IPS-18c (cell line): ENCODE data around the gene PEX11B.
A peak's percentile ranks its signal among the peaks of the same experiment; 100 is the strongest.
"Not testable (repeated sequence)": the region's sequence is repeated elsewhere in the genome, so short reads cannot be mapped to it uniquely, and the experiment has no call there.

Source experiments
- H3K4me3 ChIP-seq: 2 replicates; pipeline ENCODE4 v1.7.0; 2013; ENCODE audit warnings: low read depth, mild to moderate bottlenecking, low read length, moderate library complexity; ENCODE audit not compliant: insufficient read depth
- H3K9me3 ChIP-seq: one replicate; pipeline ENCODE4 v1.6.1; 2013; ENCODE audit warnings: mild to moderate bottlenecking, low read length, moderate library complexity; ENCODE audit not compliant: control insufficient read depth, insufficient read depth

The PEX11B gene

GRCh38 chr1:145927063-145927886, 8.8 kb upstream of the PEX11B start, which contains the start of gene RBM8A:
Gene RBM8A, minus strand, starts transcription at chr1:145927484. Its CDS starts 58 bp downstream, at chr1:145927426.
- Histone ChIP-seq H3K9me3 (no peaks in the 10 kb centered on the region), H3K4me3 (peak within 1 kb of the TSS; percentile 75)

DNA sequence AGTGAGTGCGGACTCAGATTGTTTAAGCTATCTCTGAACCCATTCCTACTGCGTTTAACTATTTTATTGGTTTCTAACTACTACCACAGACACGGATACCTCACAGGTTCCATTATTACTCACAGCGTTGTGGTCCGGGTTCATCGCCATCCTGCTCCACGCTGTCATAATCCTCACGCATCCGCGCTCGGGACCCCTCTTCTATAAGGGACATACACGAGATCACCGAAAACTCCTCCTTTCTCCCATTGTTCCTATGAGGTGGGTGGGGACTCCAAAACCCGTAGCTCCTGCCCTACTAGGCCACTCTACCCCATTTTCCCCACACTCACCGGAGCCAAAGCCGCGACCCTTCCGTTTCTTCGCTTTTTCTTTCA, 8.2 kb upstream of the PEX11B start:
- H3K4me3 ChIP-seq: peak overlapping the region; percentile 75
- H3K9me3 ChIP-seq: no peaks in the 10 kb centered on the region

DNA sequence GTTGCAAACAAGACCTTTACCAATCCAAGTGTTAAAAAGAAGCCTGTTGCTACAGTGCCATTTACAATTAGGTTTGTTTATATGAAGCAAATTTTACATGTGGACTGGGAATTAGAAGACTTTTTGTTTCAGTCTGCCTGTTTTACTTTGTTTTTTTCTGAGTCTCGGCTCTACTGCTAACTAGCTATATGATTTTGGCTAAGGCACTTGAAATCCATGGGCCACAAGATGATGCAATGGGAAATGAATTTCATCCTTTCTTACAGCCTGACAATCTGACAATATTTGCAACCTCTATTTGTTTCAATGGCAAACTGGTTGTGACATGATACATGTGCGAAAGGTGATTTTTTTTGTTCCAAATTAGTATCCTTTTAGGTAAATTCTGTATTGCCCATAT, 3.7 kb upstream of the PEX11B start:
- H3K4me3 ChIP-seq: no peak overlapping the region
- H3K9me3 ChIP-seq: no peaks in the 10 kb centered on the region

GRCh38 chr1:145920297-145920696, 1.8 kb upstream of the PEX11B start:
- not testable (repeated sequence) for H3K9me3 ChIP-seq, H3K4me3 ChIP-seq

DNA sequence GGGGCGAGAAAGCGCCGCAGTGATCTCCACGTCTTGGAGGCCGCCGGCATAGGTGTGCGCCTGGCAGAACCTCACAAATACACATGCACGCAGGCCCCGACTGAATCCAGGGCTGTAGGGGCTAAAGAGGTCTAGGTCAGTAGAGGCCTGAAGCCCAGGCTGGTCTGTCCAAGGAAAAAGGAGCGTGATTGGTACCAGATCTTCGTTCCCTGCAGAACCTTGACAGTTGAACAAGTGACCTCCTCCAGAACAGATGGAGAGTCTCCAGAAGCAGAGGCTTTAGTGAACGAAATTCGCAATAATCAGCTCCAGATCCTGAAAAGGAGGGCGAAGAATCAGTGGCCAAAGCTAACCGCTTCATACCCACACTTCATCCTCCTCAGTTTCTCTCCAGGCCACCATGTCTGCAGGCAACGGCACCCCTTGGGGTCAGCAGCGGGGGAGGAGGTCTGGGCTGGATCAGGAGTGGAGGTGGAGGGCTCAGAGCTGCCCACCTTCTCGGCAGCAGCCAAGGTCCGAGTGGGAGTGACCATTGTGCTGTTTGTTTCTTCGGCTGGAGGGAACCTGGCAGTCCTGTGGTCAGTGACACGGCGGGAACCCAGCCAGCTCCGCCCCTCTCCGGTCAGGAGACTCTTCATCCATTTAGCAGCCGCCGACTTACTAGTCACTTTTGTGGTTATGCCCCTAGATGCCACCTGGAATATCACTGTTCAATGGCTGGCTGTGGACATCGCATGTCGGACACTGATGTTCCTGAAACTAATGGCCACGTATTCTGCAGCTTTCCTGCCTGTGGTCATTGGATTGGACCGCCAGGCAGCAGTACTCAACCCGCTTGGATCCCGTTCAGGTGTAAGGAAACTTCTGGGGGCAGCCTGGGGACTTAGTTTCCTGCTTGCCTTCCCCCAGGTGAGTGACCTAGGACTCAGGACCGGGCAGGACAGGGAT, 749 bp upstream of the PEX11B start:
- Histone ChIP-seq H3K9me3 (no peaks in the 10 kb centered on the region), H3K4me3 (peak overlapping the region; percentile 78)

GRCh38 chr1:145917595-145917994, 922 bp downstream of the PEX11B start:
- Histone ChIP-seq H3K4me3 (peak overlapping the region; percentile 78; the same call in 1 of the 2 replicates), H3K9me3 (no peaks in the 10 kb centered on the region)

DNA sequence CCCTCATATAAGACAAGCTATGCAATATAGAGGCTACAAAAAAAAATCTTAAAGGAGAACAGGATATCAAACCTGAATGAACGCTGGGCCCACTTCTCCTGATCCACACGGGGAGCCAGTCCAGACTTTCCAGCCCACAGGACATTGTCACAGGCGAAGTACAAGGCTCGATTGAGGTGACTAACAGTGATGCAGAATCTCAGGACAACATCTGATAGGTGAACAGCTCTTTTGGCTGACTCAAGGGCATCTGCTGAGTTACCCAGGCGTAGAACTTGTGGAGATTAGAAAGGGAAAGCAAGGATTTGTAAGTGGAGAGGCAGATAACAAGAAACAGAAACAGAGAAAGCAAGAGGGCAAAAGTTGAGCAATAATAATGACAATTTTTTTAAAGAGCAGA, 1.8 kb downstream of the PEX11B start:
- H3K9me3 ChIP-seq: no peaks in the 10 kb centered on the region
- H3K4me3 ChIP-seq: no peak overlapping the region

DNA sequence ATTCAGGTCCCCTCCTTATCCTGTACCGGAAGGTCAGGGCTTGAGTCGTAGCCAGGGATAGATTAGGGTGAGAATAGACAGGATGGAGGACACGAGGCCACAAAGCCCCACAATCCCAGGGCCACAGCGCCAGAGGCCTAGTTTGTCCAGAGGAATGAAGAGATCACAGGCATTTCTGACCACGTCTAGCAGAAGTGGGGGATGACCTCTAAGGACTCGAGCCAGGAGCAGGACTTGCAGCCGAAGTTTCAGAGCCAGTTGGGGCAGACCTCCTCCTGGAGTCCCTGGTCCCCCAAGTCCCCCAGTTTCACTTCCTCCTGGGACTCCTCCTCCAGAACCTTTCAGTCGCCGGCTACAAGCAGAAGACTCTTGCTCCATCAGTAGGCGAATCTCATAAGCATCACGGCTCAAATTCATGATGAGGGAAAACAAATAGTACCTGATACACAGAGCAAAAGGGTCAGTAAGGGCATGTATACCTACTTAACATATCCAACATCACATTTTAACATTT, 6.3 kb downstream of the PEX11B start:
- H3K9me3 ChIP-seq: peaks cover 2% of the 10 kb centered on the region

GRCh38 chr1:145908653-145909052, 9.9 kb downstream of the PEX11B start:
- Histone ChIP-seq H3K4me3 (no peak overlapping the region), H3K9me3 (peaks cover 2% of the 10 kb centered on the region)

More for the DNA sequence above, 6.3 kb downstream of the PEX11B start:
- no peak overlapping the region for H3K4me3 ChIP-seq

GRCh38 chr1:145906954-145907753, 11.4 kb downstream of the PEX11B start:
- H3K9me3 ChIP-seq: peaks cover 2% of the 10 kb centered on the region
- H3K4me3 ChIP-seq: no peak overlapping the region

- H3K9me3 ChIP-seq: no peaks in the 10 kb centered on the region
These were observed 17.1 kb downstream of the PEX11B start for GRCh38 chr1:145901312-145902021.

DNA sequence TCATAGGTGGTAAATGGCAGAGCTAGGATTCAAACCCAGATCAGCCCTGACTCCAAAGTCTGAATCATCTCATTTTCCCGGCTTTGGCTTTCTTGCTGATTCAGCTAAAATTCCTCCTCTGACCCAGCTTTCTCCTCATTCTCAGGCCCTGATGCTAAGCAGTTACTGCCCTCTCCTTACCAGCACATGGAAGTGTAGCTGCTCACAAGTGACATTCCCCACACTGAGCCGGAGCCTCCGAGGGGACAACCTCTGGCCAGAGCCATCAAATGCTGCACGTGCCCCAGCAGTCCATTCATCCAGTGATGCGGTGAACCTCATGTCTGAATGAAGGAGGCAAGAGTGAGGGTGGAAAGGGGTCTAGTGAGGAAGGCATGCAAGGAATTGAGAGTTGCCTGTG, 19.8 kb downstream of the PEX11B start:
- Histone ChIP-seq H3K4me3 (no peak overlapping the region), H3K9me3 (no peaks in the 10 kb centered on the region)

More at GRCh38 chr1:145901312-145902021, 17.1 kb downstream of the PEX11B start:
- no peak overlapping the region for H3K4me3 ChIP-seq

DNA sequence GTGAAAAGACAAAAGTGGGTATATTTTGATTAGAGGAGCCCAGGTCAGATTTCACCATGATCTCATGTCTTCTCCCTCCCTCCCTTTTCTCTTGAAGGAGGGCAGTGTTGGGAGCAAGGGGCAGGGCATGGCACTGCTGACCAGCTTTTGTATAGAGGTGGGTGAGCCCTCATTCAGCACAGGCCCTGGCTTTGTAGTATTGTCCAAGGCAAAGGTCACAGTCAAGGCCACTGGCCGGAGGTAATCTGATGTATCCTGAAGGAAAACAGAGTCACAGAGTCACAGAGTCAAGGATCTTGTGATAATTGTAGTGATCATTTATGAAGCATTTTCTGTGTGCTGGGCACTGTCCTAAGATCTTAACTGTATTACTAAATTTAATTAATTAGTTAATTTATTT, 20.5 kb downstream of the PEX11B start:
- H3K9me3 ChIP-seq: no peaks in the 10 kb centered on the region
- H3K4me3 ChIP-seq: no peak overlapping the region

- H3K9me3 ChIP-seq: no peaks in the 10 kb centered on the region
- no peak overlapping the region for H3K4me3 ChIP-seq
These were observed 23.0 kb downstream of the PEX11B start for GRCh38 chr1:145895471-145895870.

DNA sequence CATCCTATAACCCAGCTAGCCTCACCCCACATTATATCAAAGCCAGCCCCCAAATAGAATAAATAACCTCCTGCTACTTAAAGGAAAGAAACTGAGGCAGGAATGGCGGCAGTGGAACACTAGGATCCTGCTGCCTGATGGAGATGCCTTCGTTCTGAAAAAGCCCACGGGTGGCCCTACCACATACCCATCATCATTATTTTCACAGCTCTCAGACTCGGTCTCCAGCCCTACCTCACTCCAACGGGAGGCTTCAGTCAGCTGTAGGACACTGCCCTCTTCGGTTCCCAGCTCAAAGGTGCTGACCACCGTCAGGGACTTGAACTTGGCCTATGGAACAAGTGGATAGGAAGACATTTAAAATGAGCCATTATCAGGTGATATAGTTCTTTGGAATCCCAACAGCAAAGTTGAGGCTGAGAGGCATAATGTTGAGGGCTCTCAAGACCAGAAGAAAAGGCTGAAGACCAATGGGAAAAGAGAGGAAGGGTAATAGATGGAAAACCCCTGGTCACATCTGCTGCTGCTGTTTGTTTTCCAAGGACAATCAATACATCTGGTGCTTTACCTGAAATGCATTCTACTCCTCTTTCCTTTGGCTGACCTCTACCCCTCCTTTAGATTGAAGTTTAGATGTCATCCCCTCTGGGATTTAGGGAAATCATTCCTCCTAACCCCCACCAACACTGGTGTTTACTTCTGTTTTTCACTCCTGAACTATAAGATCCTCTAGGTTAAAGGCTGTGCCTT, 25.0 kb downstream of the PEX11B start:
- Histone ChIP-seq H3K4me3 (no peak overlapping the region), H3K9me3 (no peaks in the 10 kb centered on the region)
